IgD-negative memory B cell (primary cell): ENCODE results near the gene KHDC4. TPM values are rescaled to one million over a fixed set of nuclear protein-coding genes. Genes with fewer than 3 reads are reported as not detected.

Source experiments
- H3K27ac Mint-ChIP-seq, 3 donors: one replicate each; pipeline ENCODE4 v1.8.0; 2020 to 2022; ENCODE audit warnings: mild to moderate bottlenecking in 3 of 3, mixed read lengths in 3 of 3, moderate library complexity in 1 of 3
- H3K27me3 Mint-ChIP-seq: one replicate; pipeline ENCODE4 v1.8.0; 2021; ENCODE audit warnings: mixed read lengths
- H3K36me3 Mint-ChIP-seq: one replicate; pipeline ENCODE4 v1.8.0; 2020; ENCODE audit warnings: mild to moderate bottlenecking, mixed read lengths
- H3K4me1 Mint-ChIP-seq, 3 donors: one replicate each; pipeline ENCODE4 v1.8.0; 2020 to 2022; ENCODE audit warnings: mixed read lengths in 3 of 3, mild to moderate bottlenecking in 1 of 3
- H3K4me3 Mint-ChIP-seq, 4 donors: one replicate each; pipeline ENCODE4 v1.8.0; 2020 to 2022; ENCODE audit warnings: mild to moderate bottlenecking in 4 of 4, mixed read lengths in 4 of 4, moderate library complexity in 3 of 4
- H3K9me3 Mint-ChIP-seq, 3 donors: one replicate each; pipeline ENCODE4 v1.8.0; 2020 to 2021; ENCODE audit warnings: mixed read lengths in 3 of 3, mild to moderate bottlenecking in 1 of 3
- polyA plus RNA-seq: library from polyadenylated mRNA; unstranded; fragments of 300-500 nt; fragmentation: Illumina TruSeq; gene quantifications from one replicate; pipeline ENCODE4 v1.2.3, GENCODE V29; 2021

KHDC4 gene
- polyA plus RNA-seq, 1 donor from 2014 or later = 8.0 TPM

- peaks cover 7% of the 10 kb centered on the region for H3K36me3 Mint-ChIP-seq
- H3K27me3 Mint-ChIP-seq = no peaks in the 10 kb centered on the region
- H3K27ac Mint-ChIP-seq = peak overlapping the region; percentile 72 to 90 (median 78)
- peak overlapping the region; percentile 67 to 89 (median 78) for H3K4me3 Mint-ChIP-seq
- peaks cover 25 to 41% (median 35%) of the 10 kb centered on the region in 3 donors for H3K4me1 Mint-ChIP-seq
- H3K9me3 Mint-ChIP-seq = no peaks in the 10 kb centered on the region
These were observed 26.0 kb upstream of the KHDC4 start for GRCh38 chr1:155960081-155960745.

GRCh38 chr1:155957411-155957915, 23.2 kb upstream of the KHDC4 start:
- H3K36me3 Mint-ChIP-seq = peaks cover 7% of the 10 kb centered on the region
- no peak overlapping the region for H3K4me3 Mint-ChIP-seq
- no peaks in the 10 kb centered on the region for H3K27me3 Mint-ChIP-seq
- H3K4me1 Mint-ChIP-seq = peaks cover 25 to 32% (median 31%) of the 10 kb centered on the region in 3 donors
- H3K27ac Mint-ChIP-seq = peak overlapping the region; percentile 73 to 80 (median 76)
- no peaks in the 10 kb centered on the region for H3K9me3 Mint-ChIP-seq

GRCh38 chr1:155954645-155955044, 20.4 kb upstream of the KHDC4 start:
- Mint-ChIP-seq H3K4me1 (peaks cover 3 to 11% (median 8%) of the 10 kb centered on the region in 3 donors), H3K27ac (peak overlapping the region; percentile 23 to 89 (median 28)), H3K4me3 (peak overlapping the region in 1 of 4 donors; percentile 4), H3K9me3 (no peaks in the 10 kb centered on the region), H3K27me3 (no peaks in the 10 kb centered on the region), H3K36me3 (peaks cover 6% of the 10 kb centered on the region)

- Mint-ChIP-seq H3K36me3 (peaks cover 6% of the 10 kb centered on the region), H3K4me1 (peaks cover 0 to 5% (median 3%) of the 10 kb centered on the region in 3 donors), H3K4me3 (no peak overlapping the region), H3K27me3 (no peaks in the 10 kb centered on the region), H3K27ac (peak overlapping the region in 1 of 3 donors; percentile 23), H3K9me3 (no peaks in the 10 kb centered on the region)
These were observed 18.3 kb upstream of the KHDC4 start for GRCh38 chr1:155952505-155952890.

GRCh38 chr1:155951753-155952504, 17.7 kb upstream of the KHDC4 start:
- Mint-ChIP-seq H3K4me1 (peaks cover 2 to 6% (median 5%) of the 10 kb centered on the region in 3 donors), H3K27me3 (no peaks in the 10 kb centered on the region), H3K9me3 (no peaks in the 10 kb centered on the region), H3K36me3 (peaks cover 4% of the 10 kb centered on the region), H3K27ac (peak overlapping the region in 2 of 3 donors; percentile 23 to 51), H3K4me3 (peak overlapping the region in 1 of 4 donors; percentile 39)

GRCh38 chr1:155950829-155951228, 16.6 kb upstream of the KHDC4 start:
- Mint-ChIP-seq H3K4me1 (peaks cover 10 to 15% (median 14%) of the 10 kb centered on the region in 3 donors), H3K36me3 (peaks cover 6% of the 10 kb centered on the region), H3K27ac (peak overlapping the region in 1 of 3 donors; percentile 51), H3K9me3 (no peaks in the 10 kb centered on the region), H3K4me3 (no peak overlapping the region), H3K27me3 (no peaks in the 10 kb centered on the region)

GRCh38 chr1:155947741-155948140, 13.5 kb upstream of the KHDC4 start:
- Mint-ChIP-seq H3K27ac (peak overlapping the region in 2 of 3 donors; percentile 30 to 96), H3K36me3 (peaks cover 9% of the 10 kb centered on the region), H3K27me3 (no peaks in the 10 kb centered on the region), H3K9me3 (no peaks in the 10 kb centered on the region), H3K4me1 (peaks cover 17 to 35% (median 32%) of the 10 kb centered on the region in 3 donors), H3K4me3 (peak overlapping the region in 1 of 4 donors; percentile 17)

- no peaks in the 10 kb centered on the region for H3K27me3 Mint-ChIP-seq
- peak overlapping the region; percentile 85 to 96 (median 94) for H3K27ac Mint-ChIP-seq
- H3K4me1 Mint-ChIP-seq = peaks cover 17 to 39% (median 34%) of the 10 kb centered on the region in 3 donors
- H3K9me3 Mint-ChIP-seq = no peaks in the 10 kb centered on the region
- H3K36me3 Mint-ChIP-seq = peaks cover 8% of the 10 kb centered on the region
- peak overlapping the region in 1 of 4 donors; percentile 69 for H3K4me3 Mint-ChIP-seq
These were observed 13.1 kb upstream of the KHDC4 start for GRCh38 chr1:155947292-155947691.

- Mint-ChIP-seq H3K36me3 (peaks cover 8% of the 10 kb centered on the region), H3K27ac (peak overlapping the region; percentile 85 to 96 (median 94)), H3K4me1 (peaks cover 17 to 41% (median 35%) of the 10 kb centered on the region in 3 donors), H3K4me3 (peak overlapping the region in 3 of 4 donors; percentile 69 to 72 (median 72)), H3K27me3 (no peaks in the 10 kb centered on the region), H3K9me3 (no peaks in the 10 kb centered on the region)
These were observed 12.5 kb upstream of the KHDC4 start for GRCh38 chr1:155946633-155947219.

GRCh38 chr1:155944444-155944799, 10.2 kb upstream of the KHDC4 start:
- Mint-ChIP-seq H3K27me3 (no peaks in the 10 kb centered on the region), H3K4me3 (peak overlapping the region; percentile 54 to 89 (median 78)), H3K9me3 (no peaks in the 10 kb centered on the region), H3K4me1 (peaks cover 33 to 59% (median 54%) of the 10 kb centered on the region in 3 donors), H3K27ac (peak overlapping the region; percentile 85 to 96 (median 92)), H3K36me3 (peaks cover 6% of the 10 kb centered on the region)

GRCh38 chr1:155942578-155943141, 8.4 kb upstream of the KHDC4 start:
- Mint-ChIP-seq H3K4me3 (peak overlapping the region in 2 of 4 donors; percentile 47 to 52), H3K27ac (peak overlapping the region; percentile 43 to 90 (median 88)), H3K4me1 (peaks cover 40 to 66% (median 56%) of the 10 kb centered on the region in 3 donors), H3K27me3 (no peaks in the 10 kb centered on the region), H3K9me3 (no peaks in the 10 kb centered on the region), H3K36me3 (peaks cover 6% of the 10 kb centered on the region)

- Mint-ChIP-seq H3K4me1 (peaks cover 38 to 63% (median 54%) of the 10 kb centered on the region in 3 donors), H3K27ac (peak overlapping the region in 1 of 3 donors; percentile 79), H3K36me3 (peaks cover 6% of the 10 kb centered on the region), H3K4me3 (no peak overlapping the region), H3K27me3 (no peaks in the 10 kb centered on the region), H3K9me3 (no peaks in the 10 kb centered on the region)
These were observed 7.8 kb upstream of the KHDC4 start for GRCh38 chr1:155941845-155942531.

- H3K36me3 Mint-ChIP-seq = peaks cover 3% of the 10 kb centered on the region
- H3K27ac Mint-ChIP-seq = peak within 1 kb of the TSS; percentile 79 to 97 (median 88)
- peaks cover 33 to 56% (median 48%) of the 10 kb centered on the region in 3 donors for H3K4me1 Mint-ChIP-seq
- no peaks in the 10 kb centered on the region for H3K27me3 Mint-ChIP-seq
- no peaks in the 10 kb centered on the region for H3K9me3 Mint-ChIP-seq
- peak within 1 kb of the TSS in 3 of 4 donors; percentile 64 to 71 (median 67) for H3K4me3 Mint-ChIP-seq
These were observed 7.0 kb upstream of the KHDC4 start, which contains the start of gene RXFP4 for GRCh38 chr1:155940993-155941844. Gene RXFP4, plus strand, starts transcription at chr1:155941638. Its CDS starts 72 bp downstream, at chr1:155941710.
